Gastrocnemius medialis (tissue), 4 donors: ENCODE results near the gene LARGE1. TPM values are rescaled to one million over a fixed set of nuclear protein-coding genes. Genes with fewer than 3 reads are reported as not detected.

Experiments
- ATAC-seq, 2 donors: fragments of 150-250 bp; one replicate each; pipeline ENCODE4 v1.9.1; 2016
- DNase-seq, 2 donors: peaks; one replicate each; pipeline ENCODE4 v3.0.0-alpha.2; 2019
- H3K27ac ChIP-seq, 4 donors: fragments of 200-600 bp; sonication (generic); 1 replicate in 1 of 4; 2 replicates in 3 of 4; pipeline ENCODE4 v1.5.1; 2016 to 2018; ENCODE audit warnings: mild to moderate bottlenecking in 2 of 4, moderate library complexity in 1 of 4
- H3K27me3 ChIP-seq, 3 donors: fragments of 200-600 bp; sonication (generic) in 2 of 3; 1 replicate in 1 of 3; 2 replicates in 2 of 3; pipeline versions ENCODE4 v1.5.1 to v1.6.0; 2016 to 2019; ENCODE audit warnings: mild to moderate bottlenecking in 1 of 3, moderate library complexity in 1 of 3
- H3K36me3 ChIP-seq, 2 donors: fragments of 200-600 bp; sonication (generic) in 1 of 2; one replicate each; pipeline ENCODE4 v1.5.1; 2017 to 2018
- H3K4me1 ChIP-seq, 2 donors: fragments of 200-600 bp; sonication (generic) in 1 of 2; one replicate each; pipeline ENCODE4 v1.5.1; 2016 to 2017; ENCODE audit warnings: mild to moderate bottlenecking in 2 of 2
- H3K4me3 ChIP-seq, 4 donors: fragments of 200-600 bp; sonication (generic) in 3 of 4; 1 replicate in 1 of 4; 2 replicates in 3 of 4; pipeline ENCODE4 v1.5.1; 2016 to 2019; ENCODE audit warnings: mild to moderate bottlenecking in 2 of 4
- H3K9me3 ChIP-seq, 3 donors: fragments of 200-600 bp; sonication (generic) in 2 of 3; 1 replicate in 1 of 3; 2 replicates in 2 of 3; pipeline ENCODE4 v1.5.1; 2016 to 2019
- CTCF ChIP-seq, 5 experiments: fragments of 450-650 bp in 3 of 5; fragments of 200-600 bp in 2 of 5; sonication (generic) in 2 of 5; IDR thresholded peaks in 4 of 5; conservative IDR thresholded peaks in 1 of 5; 1 replicate in 4 of 5; 2 replicates in 1 of 5; pipeline ENCODE4 v1.5.1; 2016 to 2019; ENCODE audit warnings: antibody characterized with exemption in 5 of 5, mild to moderate bottlenecking in 3 of 5, moderate library complexity in 3 of 5
- POLR2A ChIP-seq, 2 donors: fragments of 450-650 bp; IDR thresholded peaks; one replicate each; pipeline ENCODE4 v1.6.1; 2017; ENCODE audit warnings: antibody characterized with exemption in 2 of 2, mild to moderate bottlenecking in 2 of 2, moderate library complexity in 2 of 2
- in situ Hi-C, 4 donors: fragments of 200-750 bp; cut with MboI; loops; one replicate each; pipeline versions ENCODE4 v1.15.0 to v1.8.0; 2017; ENCODE audit warnings: low sequenced_read_pairs in 4 of 4
- intact Hi-C: fragments of 100-400 bp; cut with DNase I; formaldehyde crosslinking; loops from one replicate; pipeline ENCODE4 v1.15.1; 2023; ENCODE audit warnings: low total_unique reads
- total RNA-seq, 4 donors: library from RNA; depleted of rRNA; stranded (reverse); fragments of >200 nt; gene quantifications; one replicate each; pipeline versions ENCODE4 v1.1.0 to v1.2.3, GENCODE V29; 2016

LARGE1 gene
- total RNA-seq, 4 donors from 2014 or later = 48.5 to 91.0 (median 68.4) TPM

- in situ Hi-C loops = no loop called here
- TF ChIP-seq CTCF (IDR thresholded peaks at IDR 0.05 in 4 of 5, conservative IDR thresholded peaks at IDR 0.05 in 1 of 5) (no peak), POLR2A (IDR thresholded peaks at IDR 0.05) (no peak)
- ATAC-seq (peak; percentile 86 to 93), DNase-seq (peak; percentile 29 to 72)
- Histone ChIP-seq H3K27ac (peak overlapping the region; percentile 56 to 73 (median 72)), H3K27me3 (no peaks in the 10 kb centered on the region), H3K4me3 (peak overlapping the region; percentile 43 to 60 (median 49)), H3K36me3 (no peaks in the 10 kb centered on the region), H3K9me3 (no peaks in the 10 kb centered on the region), H3K4me1 (peaks cover 31 to 37% of the 10 kb centered on the region in 2 donors)
- intact Hi-C loops = no loop called here
Measured at GRCh38 chr22:33853200-33854097, 66.8 kb downstream of the LARGE1 start.

GRCh38 chr22:33851821-33852384 is 68.4 kb downstream of the LARGE1 start:
- no peak for DNase-seq
- Histone ChIP-seq H3K27ac (peak overlapping the region in 2 of 4 donors; percentile 8 to 13), H3K4me1 (peaks cover 31 to 37% of the 10 kb centered on the region in 2 donors), H3K9me3 (no peaks in the 10 kb centered on the region), H3K4me3 (no peak overlapping the region), H3K36me3 (no peaks in the 10 kb centered on the region), H3K27me3 (no peaks in the 10 kb centered on the region)
- in situ Hi-C loops = no loop called here
- intact Hi-C loops = no loop called here
- TF ChIP-seq CTCF (IDR thresholded peaks at IDR 0.05 in 4 of 5, conservative IDR thresholded peaks at IDR 0.05 in 1 of 5) = no peak
- no peak for TF ChIP-seq POLR2A (IDR thresholded peaks at IDR 0.05)
- no peak for ATAC-seq

- in situ Hi-C loops = no loop called here
- H3K36me3 ChIP-seq = no peaks in the 10 kb centered on the region
- ATAC-seq = peak; percentile 21 to 61
- H3K27me3 ChIP-seq = no peaks in the 10 kb centered on the region
- H3K4me3 ChIP-seq = no peak overlapping the region
- intact Hi-C loops = no loop called here
- DNase-seq = no peak
- peaks cover 31 to 37% of the 10 kb centered on the region in 2 donors for H3K4me1 ChIP-seq
- no peaks in the 10 kb centered on the region for H3K9me3 ChIP-seq
- peak overlapping the region in 1 of 4 donors; percentile 10 for H3K27ac ChIP-seq
- TF ChIP-seq CTCF (IDR thresholded peaks at IDR 0.05 in 4 of 5, conservative IDR thresholded peaks at IDR 0.05 in 1 of 5) (no peak), POLR2A (IDR thresholded peaks at IDR 0.05) (no peak)
Measured at GRCh38 chr22:33851240-33851639, 69.0 kb downstream of the LARGE1 start.

- Histone ChIP-seq H3K4me3 (no peak overlapping the region), H3K9me3 (no peaks in the 10 kb centered on the region), H3K27ac (no peak overlapping the region), H3K4me1 (peaks cover 31 to 37% of the 10 kb centered on the region in 2 donors), H3K36me3 (no peaks in the 10 kb centered on the region), H3K27me3 (no peaks in the 10 kb centered on the region)
- intact Hi-C loops = no loop called here
- no peak for TF ChIP-seq CTCF (IDR thresholded peaks at IDR 0.05 in 4 of 5, conservative IDR thresholded peaks at IDR 0.05 in 1 of 5)
- TF ChIP-seq POLR2A (IDR thresholded peaks at IDR 0.05) = no peak
- in situ Hi-C loops = no loop called here
- DNase-seq = no peak
- no peak for ATAC-seq
Measured at GRCh38 chr22:33850724-33851123, 69.6 kb downstream of the LARGE1 start.
